IMR-90 (cell line): Measurements from ENCODE around the gene NREP. TPM values are rescaled to one million over a fixed set of nuclear protein-coding genes. Genes with fewer than 3 reads are reported as not detected.
A peak's percentile ranks its signal among the peaks of the same experiment; 100 is the strongest.

Experiments
- ATAC-seq: fragments of 200-7000 bp; cut with Tn5 transposase; 2 replicates; pipeline ENCODE4 v1.9.1; 2020; ENCODE audit warnings: low read depth, mild to moderate bottlenecking, moderate library complexity
- BruUV-seq: library from RNA; stranded (reverse); fragments of 400-500 nt; replicated peaks from 2 replicates; lab custom pipeline; 2021; lab: Mats Ljungman, UMichigan
- CTCF ChIA-PET: fragments of 300-600 bp; formaldehyde crosslinking; extraction: SDS; loops from one replicate; lab custom pipeline; 2021; ENCODE audit warnings: antibody characterized with exemption; lab: Yijun Ruan, JAX
- POLR2A ChIA-PET: fragments of 300-600 bp; sonication (Branson Sonifier 250); formaldehyde crosslinking; loops from one replicate; lab custom pipeline; 2022; ENCODE audit warnings: antibody characterized with exemption; ENCODE audit not compliant: unreplicated experiment; lab: Charles Lee
- DNase-seq: peaks from one replicate; pipeline ENCODE4 v3.0.0; 2013
- H2AFZ ChIP-seq: replicated peaks from 2 replicates; pipeline ENCODE3; 2013; ENCODE audit warnings: low read length, mild to moderate bottlenecking; ENCODE audit not compliant: poor library complexity
- H2AK5ac ChIP-seq: 2 replicates; pipeline ENCODE4 v1.6.1; 2013; ENCODE audit warnings: low read depth, low read length, inconsistent platforms
- H2AK9ac ChIP-seq: replicated peaks from 2 replicates; pipeline ENCODE3; 2013; ENCODE audit warnings: mild to moderate bottlenecking, low read depth, low read length, moderate library complexity; ENCODE audit not compliant: poor library complexity
- H2BK120ac ChIP-seq: 2 replicates; pipeline ENCODE4 v1.6.1; 2013; ENCODE audit warnings: low read depth, low read length, inconsistent platforms
- H2BK15ac ChIP-seq: 3 replicates; pipeline ENCODE4 v1.6.1; 2013; ENCODE audit warnings: low read depth, low read length, inconsistent platforms
- H2BK20ac ChIP-seq: 2 replicates; pipeline ENCODE4 v1.6.1; 2013; ENCODE audit warnings: low read depth, mild to moderate bottlenecking, inconsistent platforms, low read length, moderate library complexity
- H2BK5ac ChIP-seq: 2 replicates; pipeline ENCODE4 v1.6.1; 2013; ENCODE audit warnings: mild to moderate bottlenecking, low read depth, low read length, inconsistent platforms; ENCODE audit not compliant: poor library complexity, severe bottlenecking
- H3K14ac ChIP-seq: replicated peaks from 2 replicates; pipeline ENCODE4 v1.6.1; 2013; ENCODE audit warnings: low read depth, low read length, inconsistent platforms
- H3K18ac ChIP-seq: 2 replicates; pipeline ENCODE4 v1.6.1; 2013; ENCODE audit warnings: low read depth, low read length, control low read depth
- H3K23ac ChIP-seq: 2 replicates; pipeline ENCODE4 v1.6.1; 2013; ENCODE audit warnings: low read depth, low read length, inconsistent platforms
- H3K27ac ChIP-seq: 2 replicates; pipeline ENCODE4 v1.5.1; 2013; ENCODE audit warnings: mild to moderate bottlenecking, control low read depth, low read length; ENCODE audit not compliant: insufficient read depth
- H3K27me3 ChIP-seq: 2 replicates; pipeline ENCODE4 v1.6.1; 2013; ENCODE audit warnings: low read length; ENCODE audit not compliant: control insufficient read depth, insufficient read depth
- H3K36me3 ChIP-seq: 2 replicates; pipeline ENCODE4 v1.6.1; 2013; ENCODE audit warnings: low read length, mixed read lengths; ENCODE audit not compliant: control insufficient read depth, insufficient read depth
- H3K4ac ChIP-seq: 2 replicates; pipeline ENCODE4 v1.6.1; 2013; ENCODE audit warnings: low read depth, low read length, inconsistent platforms
- H3K4me1 ChIP-seq: 2 replicates; pipeline ENCODE4 v1.6.1; 2013; ENCODE audit warnings: low read length, mixed read lengths; ENCODE audit not compliant: control insufficient read depth, insufficient read depth
- H3K4me2 ChIP-seq: 2 replicates; pipeline ENCODE4 v1.6.1; 2013; ENCODE audit warnings: low read depth, mild to moderate bottlenecking, control low read depth, low read length, moderate library complexity
- H3K4me3 ChIP-seq: 2 replicates; pipeline ENCODE4 v1.5.1; 2013; ENCODE audit warnings: low read depth, mild to moderate bottlenecking, control low read depth, low read length, moderate library complexity; ENCODE audit not compliant: insufficient read depth
- H3K56ac ChIP-seq: 2 replicates; pipeline ENCODE4 v1.6.1; 2013; ENCODE audit warnings: low read length, inconsistent platforms; ENCODE audit not compliant: insufficient read depth; ENCODE audit errors: extremely low read depth
- H3K79me1 ChIP-seq, 2 experiments: 2 replicates each; pipeline ENCODE4 v1.6.1; 2013; ENCODE audit warnings: low read length in 2 of 2, inconsistent platforms in 1 of 2, low read depth in 1 of 2
- H3K9ac ChIP-seq: 2 replicates; pipeline ENCODE4 v1.6.1; 2013; ENCODE audit warnings: low read depth, low read length, control low read depth
- H3K9me1 ChIP-seq: 2 replicates; pipeline ENCODE4 v1.6.1; 2013; ENCODE audit warnings: low read length, inconsistent platforms; ENCODE audit not compliant: insufficient read depth
- H3K9me3 ChIP-seq: 2 replicates; pipeline ENCODE4 v1.6.1; 2013; ENCODE audit warnings: low read length; ENCODE audit not compliant: control insufficient read depth, insufficient read depth
- H4K20me1 ChIP-seq: 2 replicates; pipeline ENCODE4 v1.6.1; 2013; ENCODE audit warnings: low read length, inconsistent platforms; ENCODE audit not compliant: insufficient read depth
- H4K5ac ChIP-seq: 2 replicates; pipeline ENCODE4 v1.6.1; 2013; ENCODE audit warnings: mild to moderate bottlenecking, low read depth, low read length, control low read depth
- H4K8ac ChIP-seq, 2 experiments: 2 replicates each; pipeline ENCODE4 v1.6.1; 2013; ENCODE audit warnings: low read depth in 2 of 2, low read length in 2 of 2, control low read depth in 1 of 2, inconsistent platforms in 1 of 2
- H4K91ac ChIP-seq: 2 replicates; pipeline ENCODE4 v1.6.1; 2013; ENCODE audit warnings: low read depth, low read length, inconsistent platforms; ENCODE audit not compliant: insufficient read depth
- BHLHE40 ChIP-seq: fragments of 150-350 bp; IDR thresholded peaks from 2 replicates; pipeline ENCODE4 v1.6.1; 2016; ENCODE audit warnings: mild to moderate bottlenecking, low read depth, low read length
- FOS ChIP-seq: fragments of 150-350 bp; IDR thresholded peaks from 2 replicates; pipeline ENCODE4 v1.6.1; 2016; ENCODE audit warnings: low read depth, low read length
- MAZ ChIP-seq: IDR thresholded peaks from 2 replicates; pipeline ENCODE4 v1.6.1; 2012; ENCODE audit warnings: low read depth, mild to moderate bottlenecking, low read length, improper control_type of control experiment, moderate library complexity, borderline replicate concordance
- MXI1 ChIP-seq: IDR thresholded peaks from 2 replicates; pipeline ENCODE4 v1.6.1; 2012; ENCODE audit warnings: low read depth, mild to moderate bottlenecking, low read length, moderate library complexity, borderline replicate concordance
- RAD21 ChIP-seq: IDR thresholded peaks from 2 replicates; pipeline ENCODE4 v1.6.1; 2012; ENCODE audit warnings: low read length, improper control_type of control experiment
- RCOR1 ChIP-seq: IDR thresholded peaks from 2 replicates; pipeline ENCODE4 v1.6.1; 2012; ENCODE audit warnings: mild to moderate bottlenecking, low read length, improper control_type of control experiment; ENCODE audit not compliant: insufficient replicate concordance
- RFX5 ChIP-seq: IDR thresholded peaks from 2 replicates; pipeline ENCODE4 v1.8.0; 2012; ENCODE audit warnings: low read depth, mild to moderate bottlenecking, low read length, moderate library complexity
- WGBS, 2 experiments: methylation state at CpG; one replicate each; pipeline versions ENCODE4 v1.1.5 to v1.1.7; 2013; ENCODE audit warnings: missing lambda C conversion rate in 2 of 2; ENCODE audit not compliant: insufficient read length in 1 of 2; ENCODE audit errors: extremely low coverage in 2 of 2; 5-methylcytosine and 5-hydroxymethylcytosine counted together
- dilution Hi-C: fragments of 300-500 bp; cut with HindIII; formaldehyde crosslinking; loops from one replicate; pipeline ENCODE4 v1.14.3; 2018; ENCODE audit warnings: low sequenced_read_pairs; ENCODE audit not compliant: unreplicated experiment
- in situ Hi-C: fragments of 300-500 bp; cut with MboI; formaldehyde crosslinking; loops from 3 replicates; pipeline ENCODE4 v1.14.3; 2019; ENCODE audit warnings: low sequenced_read_pairs, inconsistent platforms, mixed read lengths
- intact Hi-C: fragments of 100-400 bp; cut with micrococcal nuclease; formaldehyde crosslinking; loops from 2 replicates; pipeline ENCODE4 v1.10.0; 2022
- polyA plus RNA-seq, 3 experiments: library from polyadenylated mRNA; depleted of rRNA; stranded (reverse); fragments of >200 nt; gene quantifications; 2 replicates each; pipeline ENCODE4 v1.2.3, GENCODE V29; 2012; ENCODE audit warnings: low replicate concordance in 1 of 3
- total RNA-seq: library from RNA; depleted of rRNA; stranded (reverse); fragments of >200 nt; gene quantifications from 2 replicates; pipeline ENCODE4 v1.2.3, GENCODE V29; 2012

The NREP gene
- total and polyA plus RNA-seq, 2 of the 4 experiments (the other 2 are of a cell fraction): 178 to 277 TPM

DNA sequence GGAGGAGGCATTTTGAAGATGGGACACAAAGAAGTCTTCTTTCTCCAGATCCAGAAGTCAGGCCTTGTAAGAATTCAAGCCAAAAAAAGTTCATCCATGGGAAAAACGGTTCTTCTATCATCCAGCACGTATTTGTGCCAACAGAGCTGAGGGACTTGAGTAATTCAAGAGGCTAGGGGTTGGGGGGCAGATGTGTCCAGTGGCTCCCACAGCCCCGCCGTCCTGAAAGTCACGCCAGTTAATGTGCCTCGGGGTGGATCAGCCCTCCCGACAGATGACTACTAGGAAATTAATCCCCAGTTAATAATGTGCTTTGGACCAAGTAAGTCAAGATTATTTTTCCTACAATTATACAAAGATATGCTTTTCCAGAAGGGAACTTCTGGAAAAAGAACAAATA is 23.4 kb downstream of the NREP start:
- DNase-seq (no peak), ATAC-seq (no peak)
- Histone ChIP-seq H3K9me1 (peaks cover 14% of the 10 kb centered on the region), H2BK20ac (peak overlapping the region; percentile 41; the same call in 1 of the 2 replicates), H3K4ac (peak overlapping the region; percentile 39), H3K4me3 (no peak overlapping the region), H3K56ac (no peak overlapping the region), H3K9me3 (no peaks in the 10 kb centered on the region), H3K79me1 (peaks cover 21 to 51% of the 10 kb centered on the region in 2 experiments), H3K4me2 (no peak overlapping the region), H2BK120ac (no peak overlapping the region), H3K4me1 (peaks cover 24% of the 10 kb centered on the region), H3K36me3 (peaks cover 26% of the 10 kb centered on the region), H4K20me1 (no peaks in the 10 kb centered on the region), H2AFZ (no peak overlapping the region), H3K27me3 (no peaks in the 10 kb centered on the region), H4K8ac (peak overlapping the region; percentile 8 to 84; a peak in 3 of 4 replicates), H4K5ac (peak overlapping the region; percentile 60; the same call in 1 of the 2 replicates), H3K27ac (peak overlapping the region; percentile 69; the same call in 1 of the 2 replicates), H3K18ac (peak overlapping the region; percentile 89), H4K91ac (no peak overlapping the region; the same call in 1 of the 2 replicates), H2AK9ac (no peak overlapping the region), H2AK5ac (no peak overlapping the region), H3K23ac (no peak overlapping the region), H2BK15ac (no peak overlapping the region; the same call in 2 of the 3 replicates), H2BK5ac (peak overlapping the region; percentile 86), H3K14ac (no peak overlapping the region), H3K9ac (no peak overlapping the region)
- in situ Hi-C loops: no loop called here
- WGBS, 2 experiments: no CpG with 5 or more reads among the region's 7 CpGs
- dilution Hi-C loops: no loop called here
- TF ChIP-seq FOS: no peak
- TF ChIP-seq BHLHE40: no peak
- no peak for TF ChIP-seq RAD21
- no peak for TF ChIP-seq MXI1
- TF ChIP-seq RCOR1: no peak
- no peak for TF ChIP-seq MAZ
- no peak for TF ChIP-seq RFX5
- no TSS peak for BruUV-seq
- intact Hi-C loops: no loop called here
- CTCF ChIA-PET: no interaction called here
- POLR2A ChIA-PET: no interaction called here
